ENCODE data around the gene KLB.
"Not testable (repeated sequence)": the region's sequence is repeated elsewhere in the genome, so short reads cannot be mapped to it uniquely, and the experiment has no call there.

Gene KLB

DNA sequence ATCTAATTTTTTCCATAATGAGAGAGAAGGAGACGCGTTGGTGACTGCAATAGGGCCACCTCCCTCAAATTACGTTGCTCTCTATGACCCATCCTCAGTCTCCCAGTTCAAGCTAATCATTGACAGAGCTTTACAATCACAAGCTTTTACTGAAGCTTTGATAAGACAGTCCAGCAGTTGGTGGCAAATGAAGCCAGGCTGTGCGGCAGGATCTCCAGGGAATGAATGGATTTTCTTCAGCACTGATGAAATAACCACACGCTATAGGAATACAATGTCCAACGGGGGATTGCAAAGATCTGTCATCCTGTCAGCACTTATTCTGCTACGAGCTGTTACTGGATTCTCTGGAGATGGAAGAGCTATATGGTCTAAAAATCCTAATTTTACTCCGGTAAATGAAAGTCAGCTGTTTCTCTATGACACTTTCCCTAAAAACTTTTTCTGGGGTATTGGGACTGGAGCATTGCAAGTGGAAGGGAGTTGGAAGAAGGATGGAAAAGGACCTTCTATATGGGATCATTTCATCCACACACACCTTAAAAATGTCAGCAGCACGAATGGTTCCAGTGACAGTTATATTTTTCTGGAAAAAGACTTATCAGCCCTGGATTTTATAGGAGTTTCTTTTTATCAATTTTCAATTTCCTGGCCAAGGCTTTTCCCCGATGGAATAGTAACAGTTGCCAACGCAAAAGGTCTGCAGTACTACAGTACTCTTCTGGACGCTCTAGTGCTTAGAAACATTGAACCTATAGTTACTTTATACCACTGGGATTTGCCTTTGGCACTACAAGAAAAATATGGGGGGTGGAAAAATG, at the start of gene KLB:
KLB (plus strand) TSS at position 168 of the 821 bp plus-strand sequence; CDS start at position 188, 20 bp downstream.
- Histone ChIP-seq H3K9me3 (no peaks in the 10 kb centered on the region), H3K9ac (no peak within 1 kb of the TSS), H3K4me1 (no peaks in the 10 kb centered on the region), H4K20me1 (no peaks in the 10 kb centered on the region), H3K4me2 (no peak within 1 kb of the TSS), H3K4me3 (no peak within 1 kb of the TSS), H3K36me3 (no peaks in the 10 kb centered on the region), H3K27me3 (no peaks in the 10 kb centered on the region), H3K27ac (no peak within 1 kb of the TSS)
- no peak for TF ChIP-seq Cebpa-rat (IDR thresholded peaks at IDR 0.05)

DNA sequence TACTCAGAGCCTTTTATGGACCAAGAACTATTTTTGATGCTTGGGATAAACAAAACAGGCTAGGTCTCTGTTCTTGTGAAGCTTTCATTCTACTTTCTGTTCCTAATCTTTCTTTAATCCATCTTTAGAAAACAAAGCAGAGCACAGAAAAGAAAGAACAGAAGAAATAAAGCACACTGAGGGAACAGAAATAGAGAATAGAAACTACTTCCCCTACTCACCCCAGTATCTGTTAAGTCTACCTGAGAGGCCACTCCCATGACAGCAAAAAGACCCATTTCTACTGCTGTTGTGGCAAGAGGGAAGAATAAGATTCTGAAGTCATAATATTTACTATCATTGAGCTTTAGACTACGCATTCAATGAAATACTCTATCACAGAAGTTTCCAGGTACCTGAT, 49.7 kb upstream of the KLB start:
- no peak overlapping the region for H3K4me3 ChIP-seq
- peak overlapping the region; percentile 46 for H3K27ac ChIP-seq
- H4K20me1 ChIP-seq = peaks cover 52% of the 10 kb centered on the region
- peak overlapping the region; percentile 43; the same call in 1 of the 2 replicates for H3K4me2 ChIP-seq
- no peak overlapping the region; the same call in 1 of the 2 replicates for H3K9ac ChIP-seq
- no peaks in the 10 kb centered on the region for H3K27me3 ChIP-seq
- peaks cover 14% of the 10 kb centered on the region; the same call in 1 of the 2 replicates for H3K9me3 ChIP-seq
- H3K36me3 ChIP-seq = peaks cover 36% of the 10 kb centered on the region; the same call in 1 of the 2 replicates
- TF ChIP-seq Cebpa-rat (IDR thresholded peaks at IDR 0.05) = no peak
- peaks cover 58% of the 10 kb centered on the region for H3K4me1 ChIP-seq

GRCh38 chr4:39360611-39361010, 46.1 kb upstream of the KLB start:
- H3K4me1 ChIP-seq = peaks cover 48% of the 10 kb centered on the region
- H3K9ac ChIP-seq, H3K4me3 ChIP-seq, H3K27me3 ChIP-seq, H3K4me2 ChIP-seq, H3K27ac ChIP-seq: not testable (repeated sequence)
- peaks cover 77% of the 10 kb centered on the region for H4K20me1 ChIP-seq
- H3K9me3 ChIP-seq = peaks cover 14% of the 10 kb centered on the region; the same call in 1 of the 2 replicates
- peaks cover 40% of the 10 kb centered on the region; the same call in 1 of the 2 replicates for H3K36me3 ChIP-seq

DNA sequence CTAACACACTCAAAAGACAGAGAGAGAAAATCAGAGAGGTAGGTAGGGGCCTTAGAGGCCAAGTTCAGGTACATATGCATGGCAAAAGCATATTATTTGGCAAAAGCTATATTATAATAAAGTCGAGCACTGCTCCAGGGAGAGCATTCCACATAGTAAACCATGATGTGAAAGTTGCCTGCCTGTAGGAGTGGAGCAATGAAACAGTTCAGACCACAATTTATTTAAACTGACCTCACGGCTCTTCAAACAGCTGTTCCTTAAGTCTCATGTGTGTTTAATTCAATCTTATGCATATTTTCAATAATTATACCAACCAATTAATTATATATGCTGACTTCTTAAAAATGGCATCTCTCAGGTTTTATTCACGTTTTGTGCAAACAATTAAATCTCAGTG, 43.9 kb upstream of the KLB start:
- Histone ChIP-seq H3K36me3 (peaks cover 34% of the 10 kb centered on the region; the same call in 1 of the 2 replicates), H3K9ac (no peak overlapping the region), H3K4me1 (peaks cover 34% of the 10 kb centered on the region), H4K20me1 (peaks cover 61% of the 10 kb centered on the region), H3K9me3 (peaks cover 14% of the 10 kb centered on the region; the same call in 1 of the 2 replicates), H3K27ac (no peak overlapping the region), H3K27me3 (no peaks in the 10 kb centered on the region), H3K4me3 (no peak overlapping the region), H3K4me2 (no peak overlapping the region)
- TF ChIP-seq Cebpa-rat (IDR thresholded peaks at IDR 0.05) = no peak

- H3K27ac ChIP-seq = no peak overlapping the region
Measured at GRCh38 chr4:39363773-39364393, 42.8 kb upstream of the KLB start.

GRCh38 chr4:39365360-39365759, 41.4 kb upstream of the KLB start:
- TF ChIP-seq Cebpa-rat (IDR thresholded peaks at IDR 0.05) = no peak
- H4K20me1 ChIP-seq = peaks cover 47% of the 10 kb centered on the region
- H3K36me3 ChIP-seq = peaks cover 18% of the 10 kb centered on the region; the same call in 1 of the 2 replicates
- peaks cover 19% of the 10 kb centered on the region for H3K9me3 ChIP-seq
- peak overlapping the region; percentile 87 for H3K9ac ChIP-seq
- peak overlapping the region; percentile 84 for H3K4me3 ChIP-seq
- peaks cover 25% of the 10 kb centered on the region for H3K4me1 ChIP-seq
- H3K27me3 ChIP-seq = no peaks in the 10 kb centered on the region
- H3K4me2 ChIP-seq = peak overlapping the region; percentile 88
- peak overlapping the region; percentile 85 for H3K27ac ChIP-seq

More at GRCh38 chr4:39363773-39364393, 42.8 kb upstream of the KLB start:
- peaks cover 50% of the 10 kb centered on the region for H4K20me1 ChIP-seq
- H3K4me1 ChIP-seq = peaks cover 26% of the 10 kb centered on the region
- no peak overlapping the region for H3K9ac ChIP-seq
- peaks cover 14% of the 10 kb centered on the region; the same call in 1 of the 2 replicates for H3K9me3 ChIP-seq
- TF ChIP-seq Cebpa-rat (IDR thresholded peaks at IDR 0.05) = no peak
- H3K4me3 ChIP-seq = no peak overlapping the region
- peak overlapping the region; percentile 88 for H3K4me2 ChIP-seq
- no peaks in the 10 kb centered on the region for H3K27me3 ChIP-seq
- peaks cover 28% of the 10 kb centered on the region; the same call in 1 of the 2 replicates for H3K36me3 ChIP-seq

DNA sequence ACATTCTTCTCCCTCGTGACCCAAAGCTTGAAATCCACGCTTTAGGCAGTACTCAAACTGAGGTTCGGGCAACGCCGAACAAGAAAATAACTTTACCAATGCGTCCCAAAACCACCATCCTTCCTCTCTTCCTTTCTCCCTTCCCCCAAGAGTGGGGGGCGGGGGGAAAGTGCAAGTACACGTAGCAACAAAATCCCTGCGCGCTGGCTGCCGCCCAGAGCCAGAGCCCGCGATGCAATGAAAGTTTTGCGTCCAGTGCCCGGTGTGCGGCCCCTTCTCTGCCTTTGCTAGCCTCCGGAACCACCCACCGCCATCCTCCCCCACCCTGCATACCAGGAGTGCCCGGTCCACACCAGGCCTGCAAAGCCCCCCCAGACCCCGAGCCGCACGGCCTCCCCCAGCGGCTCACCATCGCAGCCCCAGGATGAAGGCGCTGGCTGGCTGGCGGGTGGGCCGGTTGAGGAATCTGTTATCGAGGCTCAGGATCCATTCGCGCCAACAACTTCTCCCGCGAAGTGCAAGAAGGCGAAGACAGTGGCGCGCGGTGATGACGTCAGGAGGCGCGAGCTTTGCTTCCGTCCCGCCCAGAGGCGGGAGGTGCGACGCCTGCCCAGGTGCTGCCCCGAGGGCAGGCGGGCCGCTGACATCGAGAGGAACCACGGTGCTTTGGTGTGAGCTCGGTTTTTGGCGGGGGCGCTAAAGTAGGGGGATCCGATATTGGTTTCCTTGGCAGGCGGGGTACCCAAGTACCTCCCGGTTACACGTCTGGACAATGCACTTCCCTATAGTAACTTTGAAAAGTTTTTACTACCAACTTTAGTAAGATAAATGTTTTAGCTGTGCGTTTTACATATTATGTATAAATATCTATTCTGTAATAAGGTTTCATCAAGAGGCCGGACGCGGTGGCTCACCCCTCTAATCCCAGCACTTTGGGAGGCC, 40.6 kb upstream of the KLB start, which contains the start of gene RFC1:
RFC1 (minus strand) TSS at position 533 of the 942 bp plus-strand sequence; CDS start at position 412, 121 bp downstream.
- Histone ChIP-seq H3K9ac (peak within 1 kb of the TSS; percentile 87), H3K27ac (peak within 1 kb of the TSS; percentile 85), H3K9me3 (peaks cover 25% of the 10 kb centered on the region), H3K36me3 (peaks cover 14% of the 10 kb centered on the region; the same call in 1 of the 2 replicates), H3K27me3 (no peaks in the 10 kb centered on the region), H3K4me1 (peaks cover 25% of the 10 kb centered on the region), H4K20me1 (peaks cover 43% of the 10 kb centered on the region), H3K4me3 (peak within 1 kb of the TSS; percentile 84), H3K4me2 (peak within 1 kb of the TSS; percentile 88)
- TF ChIP-seq Cebpa-rat (IDR thresholded peaks at IDR 0.05) = no peak

GRCh38 chr4:39367166-39367565, 39.6 kb upstream of the KLB start:
- Histone ChIP-seq H3K4me1 (peaks cover 25% of the 10 kb centered on the region), H3K4me2 (peak overlapping the region; percentile 88; the same call in 1 of the 2 replicates), H3K27ac (no peak overlapping the region)

DNA sequence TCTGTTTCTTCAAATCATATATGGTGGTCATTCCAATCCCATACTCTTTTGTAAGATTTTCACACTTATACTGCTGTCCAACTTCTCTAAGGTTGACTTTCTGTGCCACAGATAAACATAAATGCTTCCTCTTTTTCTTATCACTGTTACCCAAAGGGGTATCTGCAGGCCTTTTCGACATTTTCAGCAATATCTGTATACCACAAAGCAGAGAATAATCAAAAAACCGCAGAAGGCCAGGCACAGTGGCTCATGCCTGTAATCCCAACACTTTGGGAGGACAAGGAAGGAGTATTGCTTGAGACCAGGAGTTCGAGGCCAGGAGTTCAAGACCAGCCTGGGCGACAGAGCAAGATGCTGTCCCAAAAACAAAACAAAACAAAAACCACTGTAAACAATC, 37.4 kb upstream of the KLB start:
- Histone ChIP-seq H3K4me1 (peaks cover 15% of the 10 kb centered on the region), H3K9ac (no peak overlapping the region), H3K4me3 (no peak overlapping the region), H3K27ac (no peak overlapping the region), H3K4me2 (no peak overlapping the region), H3K27me3 (no peaks in the 10 kb centered on the region), H4K20me1 (peaks cover 15% of the 10 kb centered on the region), H3K9me3 (peaks cover 32% of the 10 kb centered on the region), H3K36me3 (no peaks in the 10 kb centered on the region)
- no peak for TF ChIP-seq Cebpa-rat (IDR thresholded peaks at IDR 0.05)

More at GRCh38 chr4:39367166-39367565, 39.6 kb upstream of the KLB start:
- no peak overlapping the region for H3K9ac ChIP-seq
- peaks cover 27% of the 10 kb centered on the region for H3K9me3 ChIP-seq
- no peak for TF ChIP-seq Cebpa-rat (IDR thresholded peaks at IDR 0.05)
- no peaks in the 10 kb centered on the region for H3K27me3 ChIP-seq
- H3K4me3 ChIP-seq = no peak overlapping the region
- H4K20me1 ChIP-seq = peaks cover 34% of the 10 kb centered on the region
- peaks cover 5% of the 10 kb centered on the region; the same call in 1 of the 2 replicates for H3K36me3 ChIP-seq

GRCh38 chr4:39371209-39371608, 35.5 kb upstream of the KLB start:
- not testable (repeated sequence) for H3K27ac ChIP-seq, H3K9ac ChIP-seq, H3K27me3 ChIP-seq, H3K4me1 ChIP-seq, H3K4me2 ChIP-seq, H3K4me3 ChIP-seq, H3K36me3 ChIP-seq, H4K20me1 ChIP-seq
- peaks cover 32% of the 10 kb centered on the region for H3K9me3 ChIP-seq
